KG1 (cell line): ENCODE results near the gene SFI1.

Experiments
- DNase-seq: peaks from one replicate; lab custom pipeline; 2025; lab: John Stamatoyannopoulos, UW

SFI1 gene

DNA sequence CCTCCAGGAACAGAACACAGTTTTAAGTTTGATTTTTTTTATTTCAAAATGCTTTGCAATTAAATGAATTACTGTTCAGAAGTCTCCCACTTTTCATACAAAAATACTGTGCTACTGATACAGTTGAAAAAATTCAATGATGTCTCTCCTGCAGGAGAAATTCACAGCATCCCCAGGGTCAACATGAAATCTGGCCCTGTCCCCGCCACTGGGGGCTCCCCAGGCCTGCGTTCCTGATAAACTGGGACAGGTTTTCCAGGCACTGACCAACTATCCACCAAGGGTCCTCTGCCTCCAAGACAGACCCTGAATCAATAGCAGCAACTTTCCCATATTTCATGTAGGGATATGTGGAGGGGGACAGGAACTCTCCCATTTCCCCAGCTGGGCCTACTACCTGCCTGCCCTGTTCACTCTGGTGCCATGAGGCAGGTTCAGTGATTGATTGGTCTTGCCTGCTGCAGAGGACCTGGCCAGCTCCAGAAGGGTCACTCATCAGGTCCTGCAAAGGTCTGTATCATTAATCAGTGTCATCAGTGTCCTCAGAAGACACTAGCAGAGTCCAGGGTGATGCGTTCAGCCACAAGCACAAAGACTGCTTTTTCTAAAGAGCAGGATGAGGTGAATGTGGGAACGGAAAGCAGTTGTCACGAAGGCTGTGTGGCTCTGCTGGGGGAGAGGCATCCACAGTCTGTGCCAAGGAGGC lies 122.3 kb downstream of the SFI1 start:
- DNase-seq, result no peak

DNA sequence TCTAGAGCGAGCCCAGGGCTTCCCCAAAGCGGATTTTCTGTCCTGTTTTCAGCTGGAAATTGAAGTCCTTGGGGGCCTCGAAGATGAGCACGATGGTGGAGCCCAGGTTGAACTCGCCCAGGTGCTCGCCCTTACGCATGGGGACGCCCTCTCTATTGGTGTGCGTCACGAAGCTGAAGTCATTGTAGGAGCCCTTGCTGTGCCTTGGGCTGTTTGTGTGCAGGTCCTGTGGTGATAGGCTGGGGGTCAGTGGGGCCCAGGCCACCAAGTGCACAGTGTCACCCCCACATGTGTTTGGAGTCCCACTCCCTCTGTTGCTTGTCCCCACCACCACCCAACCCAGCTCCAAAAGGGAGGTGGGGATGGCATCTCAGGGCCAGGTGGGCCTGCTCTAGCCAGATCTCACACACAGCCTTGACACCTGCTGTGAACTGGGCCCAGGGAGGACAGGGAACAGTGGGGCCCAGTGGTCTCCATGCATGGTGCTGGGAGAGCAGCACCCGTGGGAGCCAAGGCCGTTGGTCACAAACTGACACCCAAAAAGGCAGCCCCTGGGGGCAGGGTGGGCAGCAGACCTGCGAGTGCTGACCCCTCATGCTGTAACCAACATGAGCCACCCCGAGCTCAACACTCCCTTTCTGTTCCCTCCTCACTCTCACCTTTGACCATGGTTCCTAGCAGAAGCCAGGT lies 123.4 kb downstream of the SFI1 start:
- no peak for DNase-seq

DNA sequence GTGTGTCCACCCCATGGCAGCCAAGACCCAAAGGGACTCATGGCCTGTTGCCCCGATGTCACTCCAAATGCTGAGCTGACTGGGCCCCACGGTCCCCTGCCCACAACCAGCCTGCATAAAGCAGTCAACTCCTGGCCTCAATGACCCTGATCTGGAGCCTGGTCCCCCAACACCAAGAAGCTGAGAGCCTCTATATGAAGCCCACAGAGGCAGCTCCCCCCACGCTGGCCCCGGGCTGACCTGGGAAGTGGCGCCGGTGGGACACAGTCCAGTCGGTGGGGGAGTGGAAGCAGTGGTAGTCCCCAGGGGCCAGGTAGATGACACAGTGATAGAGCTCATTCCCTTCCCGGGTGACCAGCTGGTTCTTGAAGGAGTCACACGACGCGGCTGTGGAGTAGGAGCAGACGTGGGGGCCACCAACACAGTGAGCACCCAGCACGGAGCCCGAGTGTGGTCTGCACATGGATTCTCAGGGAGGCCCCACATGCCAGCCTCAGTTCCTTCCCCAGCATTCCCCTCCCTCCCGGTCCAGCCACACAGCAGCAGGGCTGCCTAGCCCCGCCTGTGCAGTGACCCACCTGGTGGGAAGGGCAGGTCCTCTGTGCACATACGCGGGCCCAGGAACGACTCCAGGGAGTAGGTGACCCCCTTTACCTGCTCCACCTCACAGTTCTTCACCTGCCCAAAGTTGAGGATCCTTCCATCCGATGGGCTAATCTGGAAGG lies 124.6 kb downstream of the SFI1 start:
- no peak for DNase-seq

DNA sequence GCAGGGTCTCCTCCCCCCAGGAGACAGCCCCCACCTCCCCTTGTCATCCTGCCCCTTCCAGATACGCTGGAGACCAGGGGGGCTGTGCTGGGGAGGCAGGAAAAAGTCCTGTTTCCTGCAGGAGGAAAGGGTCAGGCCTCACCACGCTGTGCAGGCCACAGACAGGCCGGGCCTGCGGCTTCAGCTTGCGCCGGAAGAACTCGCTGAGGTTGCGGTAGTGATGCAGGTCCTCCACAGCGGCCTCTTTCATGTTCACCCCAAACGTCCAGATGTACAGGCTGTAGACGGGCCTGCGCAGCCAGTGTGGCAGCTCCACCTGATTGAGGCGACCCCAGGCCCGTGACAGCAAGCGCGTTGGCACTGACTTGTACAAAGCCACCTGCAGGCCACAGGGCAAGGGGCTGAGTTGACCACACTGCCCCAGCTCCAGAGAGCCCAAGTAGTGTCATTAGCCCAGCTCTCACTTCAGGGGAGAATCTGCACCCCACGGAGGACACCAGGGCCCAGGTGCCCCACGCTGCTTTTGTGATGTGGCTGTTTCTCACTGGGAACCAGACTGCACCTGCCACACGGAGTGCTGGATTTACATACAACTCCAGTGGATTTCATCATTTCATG lies 125.3 kb downstream of the SFI1 start:
- no peak for DNase-seq

DNA sequence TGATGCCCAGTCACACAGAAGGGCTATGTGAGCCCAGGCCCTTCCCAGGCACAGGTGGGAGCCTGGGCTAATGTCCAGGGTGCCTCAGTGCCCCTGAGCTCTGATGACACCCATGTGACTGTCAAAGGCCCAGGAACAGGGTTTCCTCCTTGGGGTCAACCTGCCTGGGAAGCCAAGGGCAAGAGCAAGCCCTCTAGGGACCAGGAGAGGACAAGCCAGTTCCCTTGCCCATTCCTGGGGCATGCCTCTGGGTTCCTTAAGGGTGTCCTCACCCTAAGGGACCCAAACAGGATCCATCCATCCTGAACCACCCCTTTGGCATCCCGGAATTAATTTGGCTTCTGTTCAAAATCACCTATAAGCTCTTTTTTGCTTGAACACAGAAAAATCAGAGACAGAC lies 126.6 kb downstream of the SFI1 start:
- no peak for DNase-seq

DNA sequence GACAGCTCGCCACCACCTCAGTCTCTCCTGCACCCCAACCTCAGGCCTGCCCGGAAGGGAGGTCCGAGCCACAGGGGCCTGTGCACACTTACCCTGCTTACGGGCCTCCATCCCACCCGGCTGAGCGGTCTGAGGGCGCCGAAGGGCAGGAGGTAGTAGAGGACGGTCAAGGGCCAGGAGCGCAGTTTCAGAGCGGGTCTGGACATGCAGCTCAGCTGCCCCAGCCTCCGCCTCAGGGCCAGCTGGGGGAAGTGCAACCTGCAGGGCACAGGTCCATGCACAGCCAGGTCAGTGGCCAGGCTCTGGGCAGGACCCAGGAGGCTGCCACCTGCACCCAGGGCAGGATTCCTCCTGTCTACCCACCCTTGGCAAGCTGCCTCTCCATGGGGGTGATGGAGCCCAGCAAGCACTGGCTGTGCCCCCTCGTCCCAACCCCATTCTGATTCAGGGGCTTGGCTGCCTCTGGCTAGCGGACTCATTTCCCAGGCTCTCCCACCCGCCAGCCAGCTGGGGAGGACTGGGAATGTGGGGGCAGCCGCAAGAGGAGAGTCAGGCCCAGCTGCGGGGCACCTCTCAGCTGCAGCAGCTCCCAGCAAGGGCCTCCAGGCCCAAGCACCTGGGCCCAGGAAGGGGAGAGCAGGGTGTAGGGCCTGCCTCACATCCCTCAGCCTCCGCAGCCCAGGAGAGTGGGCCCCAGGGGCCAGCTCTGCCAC lies 127.4 kb downstream of the SFI1 start:
- DNase-seq, result no peak

DNA sequence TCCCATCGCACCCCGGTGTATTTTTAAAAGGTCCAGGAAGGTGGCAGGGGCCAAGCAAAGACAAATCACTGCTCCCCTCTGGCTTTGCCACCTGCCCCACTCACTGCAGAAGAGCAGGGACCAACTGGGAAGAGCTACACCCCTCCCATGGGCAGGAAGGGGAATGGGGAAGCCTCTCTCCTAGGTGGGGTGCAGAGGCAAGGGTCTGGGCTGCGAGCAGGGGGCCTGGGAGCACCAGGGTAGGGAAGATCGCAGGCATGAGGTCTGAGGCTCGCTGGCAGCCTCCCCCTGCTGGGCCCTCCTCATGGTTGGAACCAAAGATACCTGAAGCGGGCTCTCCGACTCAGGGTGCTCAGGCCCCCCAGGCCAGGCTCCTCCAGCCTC lies 128.9 kb downstream of the SFI1 start:
- no peak for DNase-seq

DNA sequence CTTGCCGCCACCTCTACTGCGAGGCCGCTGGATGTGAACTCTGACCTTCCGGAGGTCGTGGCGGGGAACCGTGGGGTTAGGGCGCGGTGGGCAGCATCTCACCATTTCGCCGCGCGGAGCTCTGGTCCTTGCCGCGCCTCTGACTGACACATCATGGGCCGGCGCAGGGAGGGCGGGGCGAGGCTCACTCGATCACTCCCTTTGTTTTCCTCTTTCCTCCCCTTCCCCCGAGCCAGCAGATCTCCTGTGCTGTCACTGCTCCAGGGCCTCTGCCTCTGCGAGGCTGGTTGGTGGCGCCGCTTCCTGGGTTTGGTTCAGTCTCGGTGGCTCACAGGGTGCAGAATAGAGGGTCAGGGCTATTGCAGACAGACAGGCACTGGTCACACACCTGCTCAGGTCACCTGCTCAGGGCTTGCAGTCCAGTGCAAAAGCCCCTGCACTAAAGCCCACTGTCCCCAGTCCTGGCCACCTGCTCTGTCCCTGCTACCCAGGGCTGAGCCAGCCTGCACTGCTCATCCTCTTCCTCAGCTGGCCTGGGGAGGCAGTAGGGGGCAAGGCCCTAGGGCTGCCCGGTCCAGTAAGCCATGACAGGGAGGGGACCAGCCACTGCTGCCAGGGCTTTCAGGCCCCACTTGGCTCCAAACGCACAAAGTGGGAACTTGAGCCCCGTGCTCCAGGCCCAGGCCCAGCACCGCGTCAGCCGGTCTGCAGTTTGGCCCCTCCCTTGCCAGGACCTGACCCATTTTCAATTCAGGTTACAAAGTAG lies 129.5 kb downstream of the SFI1 start:
- DNase-seq, result no peak

DNA sequence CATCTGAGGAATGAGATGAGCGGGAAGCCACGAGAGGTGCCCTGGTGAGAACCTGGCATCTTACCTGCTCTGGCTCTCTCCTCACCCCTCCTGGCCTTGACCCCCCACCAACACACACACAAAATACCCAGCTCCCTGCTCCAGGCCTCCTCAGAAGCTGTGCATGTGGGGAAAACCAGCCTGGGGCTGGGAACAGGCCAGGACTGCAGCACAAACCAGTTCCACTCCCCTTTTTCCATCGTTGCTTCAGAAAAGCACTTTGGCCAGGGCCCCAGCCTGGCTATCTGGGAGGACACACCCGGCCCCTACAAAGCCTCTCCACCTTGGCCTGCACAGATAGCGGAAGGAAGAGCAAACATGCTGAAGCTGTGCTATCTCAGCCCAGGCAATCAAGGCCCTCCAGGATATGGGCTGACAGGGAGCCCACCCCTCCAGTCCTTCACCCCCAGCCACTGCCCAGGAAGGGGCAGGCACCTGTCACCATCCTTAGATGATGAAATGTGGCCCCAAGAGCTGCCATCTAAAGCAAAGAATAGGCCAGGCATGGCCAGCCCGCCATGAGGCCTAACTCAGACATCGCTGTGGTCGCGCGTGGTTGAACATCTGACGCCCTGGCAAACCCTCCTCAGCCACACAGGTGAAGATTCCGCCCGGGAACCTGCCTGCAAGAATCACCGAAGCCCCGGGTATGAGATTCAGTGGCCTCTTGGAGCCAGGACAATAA lies 130.3 kb downstream of the SFI1 start:
- DNase-seq, result no peak

DNA sequence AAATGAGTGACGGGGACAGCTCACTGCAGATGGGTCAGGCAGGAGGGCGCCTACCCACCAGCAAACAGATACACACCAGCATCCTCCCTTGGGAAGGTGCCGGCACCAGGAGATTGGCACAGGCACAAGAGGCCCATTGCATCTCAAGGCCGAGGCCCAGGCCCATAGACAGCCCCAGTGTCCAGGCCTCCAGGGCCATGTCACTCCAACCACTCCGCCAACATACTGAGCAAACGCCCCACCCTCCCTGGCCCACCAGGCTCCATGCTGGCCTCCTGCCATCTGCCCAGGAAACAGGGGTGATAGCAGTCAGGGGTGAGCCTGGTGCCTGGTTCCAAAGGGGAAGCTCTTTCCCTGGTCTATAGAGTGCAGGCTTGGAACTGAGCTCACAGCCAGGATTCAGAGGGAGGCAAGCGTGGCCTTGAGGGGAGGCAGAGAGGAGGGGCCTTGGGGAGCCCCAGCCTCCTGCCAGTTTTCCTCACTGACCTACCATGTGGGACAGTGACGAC lies 130.9 kb downstream of the SFI1 start:
- no peak for DNase-seq

DNA sequence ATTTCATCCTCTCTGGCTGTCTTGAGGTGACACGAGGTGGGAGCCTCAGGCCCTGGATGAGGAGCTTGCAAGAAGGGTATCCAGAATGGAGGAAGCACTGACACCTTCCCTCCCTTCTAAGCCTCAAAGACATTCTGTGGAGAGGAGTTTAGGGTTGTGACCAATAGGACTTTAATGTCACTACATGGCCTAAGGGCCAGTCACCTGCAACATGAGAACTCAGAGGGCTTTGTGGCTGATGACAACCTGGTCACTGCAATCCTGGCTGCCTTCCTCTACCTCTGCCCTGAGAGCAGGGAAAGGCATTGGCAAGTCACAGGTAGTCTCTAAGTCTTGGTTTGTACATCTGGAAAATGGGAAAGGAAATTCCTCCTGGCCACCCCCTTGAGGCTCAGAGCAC lies 132.0 kb downstream of the SFI1 start:
- no peak for DNase-seq

DNA sequence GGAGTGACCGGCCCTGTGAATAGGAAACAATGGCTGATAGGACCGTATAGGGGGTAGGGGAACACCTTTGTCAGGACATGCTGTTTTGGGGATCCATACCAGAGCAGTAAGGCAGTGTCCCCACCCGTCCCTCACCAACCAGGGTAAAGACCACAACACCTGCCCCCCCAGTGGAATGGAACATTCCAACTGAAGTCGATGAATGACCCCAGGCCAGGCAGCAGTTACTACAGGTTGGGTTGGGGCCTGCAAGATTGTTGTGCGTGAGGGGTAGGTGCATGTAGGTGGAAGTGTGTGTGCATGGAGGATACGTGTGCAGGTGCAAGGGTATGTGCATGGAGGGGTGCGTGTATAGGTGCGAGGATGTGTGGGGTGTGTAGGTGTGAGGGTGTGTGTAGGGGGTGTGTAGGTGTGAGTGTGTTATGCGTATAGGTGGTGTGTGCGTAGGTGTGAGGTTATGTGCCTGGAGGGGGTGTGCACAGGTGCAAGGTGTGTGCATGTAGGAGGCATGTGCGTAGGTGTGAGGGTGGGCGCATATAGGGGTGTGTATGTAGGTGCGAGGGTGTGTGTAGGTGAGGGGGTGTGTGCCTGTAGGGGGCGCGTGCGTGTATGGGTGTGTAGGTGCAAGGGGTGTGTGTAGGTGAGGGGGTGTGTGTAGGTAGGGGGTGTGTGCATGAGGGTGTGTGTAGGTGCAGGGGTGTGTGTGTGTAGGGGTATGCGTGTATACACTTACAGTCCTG lies 132.8 kb downstream of the SFI1 start:
- DNase-seq, result no peak

DNA sequence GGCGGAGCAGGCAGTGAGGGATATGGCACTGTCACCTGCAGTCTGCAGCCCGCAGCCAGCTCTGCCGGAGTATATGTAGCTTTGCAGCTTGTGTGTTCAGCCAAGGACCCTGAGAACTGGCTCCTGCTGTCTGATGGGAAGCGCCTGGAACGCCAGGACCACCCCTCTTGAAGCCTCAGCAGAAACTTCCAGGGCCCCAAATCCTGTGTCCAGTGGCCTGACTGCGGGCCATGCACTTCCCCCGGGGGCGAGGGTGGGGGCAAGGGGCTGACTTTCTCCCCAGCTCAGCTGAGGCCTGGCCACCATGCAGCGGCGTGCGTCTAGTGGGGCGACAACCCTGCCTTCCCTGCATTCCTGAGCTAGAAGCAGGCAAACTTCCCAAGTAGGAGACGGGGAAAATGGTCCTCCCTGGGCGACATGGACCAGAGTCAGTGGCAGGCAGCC lies 133.4 kb downstream of the SFI1 start:
- no peak for DNase-seq

DNA sequence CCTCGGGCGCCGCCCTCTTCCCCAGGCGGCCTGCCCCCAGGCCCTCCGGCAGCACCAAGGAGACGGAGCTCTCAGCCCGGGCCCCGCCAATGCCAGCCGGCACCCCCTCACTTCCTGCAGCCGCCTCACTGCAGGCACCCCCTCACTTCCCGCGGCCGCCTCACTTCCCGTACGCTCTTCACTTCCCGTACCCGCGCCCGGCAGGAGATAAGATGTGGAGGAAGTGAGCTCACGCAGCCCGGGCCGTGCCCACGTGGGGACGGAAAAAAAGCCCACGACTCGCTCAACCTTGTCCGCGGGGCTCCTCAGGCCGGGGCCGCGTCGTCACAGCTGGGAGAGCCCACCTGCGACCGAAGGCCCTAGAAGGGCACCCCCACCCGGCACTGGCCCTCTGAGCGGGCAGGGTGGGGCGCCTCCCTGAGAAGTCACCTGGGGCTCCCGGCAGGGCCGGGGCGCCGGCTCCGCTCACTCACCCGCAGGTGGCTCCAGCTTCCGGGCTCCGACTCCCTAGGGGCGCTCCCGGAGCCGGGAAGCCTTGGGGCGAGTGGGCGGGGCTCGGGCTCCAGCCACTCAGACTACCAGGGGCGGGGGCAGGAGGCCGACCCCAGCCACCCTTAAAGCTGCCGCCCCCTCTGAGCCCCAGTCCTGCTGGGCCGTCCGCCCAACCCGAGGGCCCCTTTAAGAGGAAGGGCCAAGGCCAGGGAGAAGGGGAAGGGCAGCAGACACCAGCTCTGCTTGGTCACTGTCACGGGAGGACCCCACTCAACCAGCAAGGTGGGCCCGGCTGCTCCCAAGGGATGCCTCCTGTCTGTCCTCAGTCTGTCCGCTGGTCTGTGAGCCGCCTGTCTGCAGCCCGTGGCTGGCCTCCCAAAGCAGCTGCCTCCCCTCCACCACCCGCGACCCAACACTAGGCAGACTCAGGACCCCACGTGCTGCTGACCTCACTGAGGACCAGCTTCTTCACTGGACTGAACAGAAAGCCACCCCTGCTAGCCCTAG lies 134.3 kb downstream of the SFI1 start:
- peak; percentile 70 for DNase-seq

DNA sequence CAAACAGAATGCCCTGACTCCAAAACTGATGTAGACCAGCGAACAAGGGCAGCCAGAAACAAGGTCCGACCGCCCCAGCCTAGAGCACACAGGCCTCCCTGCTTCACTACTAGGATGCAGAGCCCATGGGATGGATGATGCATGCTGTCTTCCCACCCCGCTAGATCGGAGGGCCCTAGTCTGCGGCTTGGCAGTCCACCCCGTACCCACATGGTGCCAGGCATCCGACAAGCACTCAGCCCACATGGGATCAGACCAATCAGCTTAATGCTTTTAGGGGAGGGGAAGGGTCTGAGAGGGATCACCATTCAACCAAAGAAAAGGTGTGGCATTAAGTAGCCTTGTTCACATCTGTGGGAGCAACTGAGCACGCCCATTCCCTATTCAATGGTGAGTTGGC lies 135.1 kb downstream of the SFI1 start:
- no peak for DNase-seq

DNA sequence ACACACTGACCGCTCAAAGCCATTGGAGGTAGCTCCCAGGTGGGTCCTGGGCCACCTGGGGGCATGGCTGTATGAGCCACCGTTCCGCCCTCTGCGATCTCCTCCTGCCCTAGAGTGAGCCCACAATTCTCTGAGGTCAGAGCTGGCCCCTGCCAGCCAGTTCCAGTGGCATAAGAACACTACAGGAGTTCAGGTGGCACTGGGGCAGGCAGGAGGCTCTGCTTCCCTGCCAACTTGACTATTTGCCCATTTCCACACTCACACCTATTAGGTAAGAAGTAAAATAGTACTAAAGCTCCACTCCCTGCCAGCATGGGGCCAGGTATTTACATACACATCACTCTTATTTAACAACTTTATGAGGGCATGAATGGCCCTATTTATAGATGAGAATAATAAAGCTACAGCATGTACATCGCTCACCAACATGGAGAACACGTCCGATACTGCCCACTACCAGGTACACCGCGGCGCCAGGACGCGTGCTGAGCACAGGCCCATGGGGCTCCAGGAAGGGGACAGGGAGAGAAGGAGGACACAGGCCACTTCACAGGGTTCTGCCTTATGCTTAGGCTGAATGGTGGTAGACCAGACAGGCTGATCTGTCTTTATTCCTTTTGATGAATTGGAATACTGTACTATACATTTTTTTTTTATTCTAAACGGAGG lies 139.4 kb downstream of the SFI1 start:
- no peak for DNase-seq

DNA sequence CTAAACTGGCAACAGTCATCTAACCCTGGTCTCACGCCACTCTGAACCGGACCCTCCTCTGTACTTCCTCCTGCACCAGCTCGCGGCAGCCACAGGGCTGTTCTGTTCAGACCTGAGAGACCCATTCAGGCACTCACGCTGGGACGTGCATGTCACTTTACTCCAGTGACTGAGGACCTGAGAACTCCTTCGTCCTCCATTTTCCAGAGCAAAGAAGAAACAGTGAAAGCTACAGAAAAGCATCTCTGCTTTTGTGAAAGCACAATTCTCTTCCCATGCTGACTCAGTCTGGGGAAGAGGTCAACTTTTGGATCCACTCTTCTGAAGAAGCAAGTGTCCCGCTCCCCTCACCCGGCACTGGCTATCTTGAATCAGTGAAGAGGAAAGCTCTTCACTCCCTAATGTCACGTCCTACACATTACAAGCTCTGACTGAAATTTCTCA lies 141.1 kb downstream of the SFI1 start:
- peak; percentile 65 for DNase-seq
